Measurements from ENCODE around the gene ZNF384. TPM values are rescaled to one million over a fixed set of nuclear protein-coding genes. Genes with fewer than 3 reads are reported as not detected.
"Not testable (repeated sequence)": the region's sequence is repeated elsewhere in the genome, so short reads cannot be mapped to it uniquely, and the experiment has no call there.

ZNF384 gene
- total RNA-seq, 2 donors from 2014 or later = 81.1 to 90.0 TPM

DNA sequence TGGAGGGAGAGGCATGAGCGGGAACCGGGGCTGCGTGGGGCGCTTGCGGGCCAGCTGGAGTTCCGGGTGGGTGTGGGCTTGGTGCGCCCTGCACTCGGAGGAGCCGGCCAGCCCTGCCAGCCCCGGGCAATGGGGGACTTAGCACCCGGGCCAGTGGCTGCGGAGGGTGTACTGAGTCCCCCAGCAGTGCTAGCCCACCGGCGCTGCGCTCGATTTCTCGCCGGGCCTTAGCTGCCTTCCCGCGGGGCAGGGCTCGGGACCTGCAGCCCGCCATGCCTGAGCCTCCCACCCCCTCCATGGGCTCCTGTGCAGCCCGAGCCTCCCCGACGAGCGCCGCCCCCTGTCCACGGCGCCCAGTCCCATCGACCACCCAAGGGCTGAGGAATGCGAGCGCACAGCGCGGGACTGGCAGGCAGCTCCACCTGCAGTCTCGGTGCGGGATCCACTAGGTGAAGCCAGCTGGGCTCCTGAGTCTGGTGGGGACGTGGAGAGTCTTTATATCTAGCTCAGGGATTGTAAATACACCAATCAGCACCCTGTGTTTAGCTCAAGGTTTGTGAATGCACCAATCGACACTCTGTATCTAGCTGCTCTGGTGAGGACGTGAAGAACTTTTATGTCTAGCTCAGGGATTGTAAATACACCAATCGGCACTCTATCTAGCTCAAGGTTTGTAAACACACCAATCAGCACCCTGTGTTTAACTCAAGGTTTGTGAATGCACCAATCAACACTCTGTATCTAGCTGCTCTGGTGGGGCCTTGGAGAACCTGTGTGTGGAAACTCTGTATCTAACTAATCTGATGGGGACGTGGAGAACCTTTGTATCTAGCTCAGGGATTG is 27.1 kb upstream of the ZNF384 start:
- not testable (repeated sequence) for ATAC-seq; H3K27me3 Mint-ChIP-seq; H3K9me3 Mint-ChIP-seq; H3K4me1 Mint-ChIP-seq (ENCODE audit: low read depth in 2 of 2); H3K4me3 Mint-ChIP-seq; H3K36me3 Mint-ChIP-seq; DNase-seq (ENCODE audit: low spot score); H3K27ac Mint-ChIP-seq

DNA sequence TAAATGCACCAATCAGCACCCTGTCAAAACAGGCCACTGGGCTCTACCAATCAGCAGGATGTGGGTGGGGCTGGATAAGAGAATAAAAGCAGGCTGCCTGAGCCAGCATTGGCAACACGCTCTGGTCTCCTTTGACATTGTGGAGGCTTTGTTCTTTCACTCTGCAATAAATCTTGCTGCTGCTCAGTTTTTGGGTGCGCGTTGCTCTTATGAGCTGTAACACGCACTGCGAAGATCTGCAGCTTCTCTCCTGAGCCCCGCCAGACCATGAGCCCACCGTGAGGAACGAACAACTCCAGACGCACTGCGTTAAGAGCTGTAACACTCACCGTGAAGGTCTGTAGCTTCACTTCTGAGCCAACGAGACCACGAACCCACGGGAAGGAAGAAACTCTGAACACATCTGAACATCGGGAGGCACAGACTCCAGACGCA is 19.8 kb upstream of the ZNF384 start:
- peaks cover 0 to 3% of the 10 kb centered on the region in 2 donors for H3K4me1 Mint-ChIP-seq (ENCODE audit: low read depth in 2 of 2)
- no peaks in the 10 kb centered on the region for H3K9me3 Mint-ChIP-seq
- no peak overlapping the region for H3K27ac Mint-ChIP-seq
- DNase-seq (ENCODE audit: low spot score) (no peak), ATAC-seq (no peak)
- H3K27me3 Mint-ChIP-seq = peaks cover 13 to 14% of the 10 kb centered on the region in 2 donors
- H3K36me3 Mint-ChIP-seq = no peaks in the 10 kb centered on the region
- no peak overlapping the region for H3K4me3 Mint-ChIP-seq

DNA sequence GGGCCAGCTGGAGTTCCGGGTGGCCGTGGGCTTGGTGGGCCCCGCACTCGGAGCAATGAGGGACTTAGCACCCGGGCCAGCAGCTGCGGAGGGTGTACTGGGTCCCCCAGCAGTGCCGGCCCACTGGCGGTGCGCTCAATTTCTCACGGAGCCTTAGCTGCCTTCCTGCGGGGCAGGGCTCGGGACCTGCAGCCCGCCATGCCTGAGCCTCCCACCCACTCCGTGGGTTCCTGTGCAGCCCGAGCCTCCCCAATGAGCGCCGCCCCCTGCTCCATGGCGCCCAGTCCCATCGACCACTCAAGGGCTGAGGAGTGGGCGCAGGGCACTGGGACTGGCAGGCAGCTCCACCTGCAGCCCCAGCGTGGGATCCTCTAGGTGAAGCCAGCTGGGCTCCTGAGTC is 19.2 kb upstream of the ZNF384 start:
- not testable (repeated sequence) for H3K4me1 Mint-ChIP-seq (ENCODE audit: low read depth in 2 of 2); H3K4me3 Mint-ChIP-seq

DNA sequence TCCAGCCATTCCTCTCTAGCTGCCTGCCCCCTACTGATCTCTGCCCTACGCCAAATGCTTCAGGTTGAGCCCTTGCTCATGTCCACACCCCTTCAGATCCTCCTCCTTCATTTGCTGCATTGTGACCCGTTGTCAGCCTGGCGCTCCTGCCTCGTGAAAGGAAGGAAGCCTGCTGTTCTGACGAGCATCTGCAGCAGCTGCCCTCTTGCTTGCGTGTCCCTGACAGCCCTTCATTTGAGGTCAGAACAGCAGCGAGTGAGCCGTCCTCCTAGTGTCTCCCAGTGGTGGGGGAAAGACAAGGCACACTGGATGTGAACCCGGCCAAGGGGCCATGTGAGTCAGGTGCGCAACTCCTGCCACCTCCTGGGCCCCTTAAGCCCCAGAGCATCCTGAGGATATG is 14.5 kb upstream of the ZNF384 start:
- peaks cover 41 to 59% of the 10 kb centered on the region in 2 donors for H3K27me3 Mint-ChIP-seq
- no peak overlapping the region for H3K4me3 Mint-ChIP-seq
- no peaks in the 10 kb centered on the region for H3K9me3 Mint-ChIP-seq
- no peak for DNase-seq (ENCODE audit: low spot score)
- peaks cover 8 to 9% of the 10 kb centered on the region in 2 donors for H3K4me1 Mint-ChIP-seq (ENCODE audit: low read depth in 2 of 2)
- H3K36me3 Mint-ChIP-seq = peaks cover 7% of the 10 kb centered on the region
- peak in 1 of 2 donors; percentile 17 for ATAC-seq
- H3K27ac Mint-ChIP-seq = no peak overlapping the region

More for the DNA sequence above, 19.2 kb upstream of the ZNF384 start:
- not testable (repeated sequence) for H3K36me3 Mint-ChIP-seq; DNase-seq (ENCODE audit: low spot score); H3K9me3 Mint-ChIP-seq; ATAC-seq; H3K27ac Mint-ChIP-seq
- peaks cover 17 to 21% of the 10 kb centered on the region in 2 donors for H3K27me3 Mint-ChIP-seq

DNA sequence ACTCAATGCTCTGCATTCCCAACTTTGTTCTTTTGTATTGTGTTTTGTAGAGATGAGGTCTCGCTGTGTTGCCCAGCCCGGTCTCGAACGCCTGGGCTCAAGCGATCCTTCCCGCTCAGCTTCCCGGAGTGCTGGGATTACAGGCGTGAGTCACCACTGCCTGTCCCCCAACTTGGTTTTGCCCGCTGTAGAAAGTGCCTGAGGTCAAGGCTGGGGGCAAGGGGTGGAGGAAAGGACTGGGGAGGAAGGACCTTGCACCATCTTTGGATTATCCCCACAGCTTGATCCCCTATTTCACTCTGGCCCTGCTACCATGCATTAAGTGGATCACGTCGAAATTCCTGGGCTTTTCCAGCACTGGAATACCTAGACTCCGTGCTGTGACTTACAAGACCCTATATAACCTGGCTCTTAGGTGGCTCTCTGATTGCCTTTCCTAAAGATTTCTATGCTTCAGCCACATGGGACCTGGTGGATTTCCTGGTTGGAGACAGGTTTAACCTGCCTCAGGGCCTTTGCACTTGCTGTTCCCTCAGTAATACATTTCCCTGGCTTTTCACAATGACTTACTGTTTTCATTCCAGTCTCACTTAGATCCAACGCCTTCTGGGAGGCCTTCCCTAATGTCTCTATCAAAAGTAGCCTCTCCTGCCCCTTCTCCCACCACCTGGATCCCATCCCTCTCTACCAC is 12.0 kb upstream of the ZNF384 start:
- peak overlapping the region; percentile 33 for H3K4me3 Mint-ChIP-seq
- H3K4me1 Mint-ChIP-seq (ENCODE audit: low read depth in 2 of 2) = peaks cover 8 to 9% of the 10 kb centered on the region in 2 donors
- ATAC-seq (no peak), DNase-seq (ENCODE audit: low spot score) (no peak)
- H3K27ac Mint-ChIP-seq = no peak overlapping the region
- peaks cover 57 to 73% of the 10 kb centered on the region in 2 donors for H3K27me3 Mint-ChIP-seq
- peaks cover 7% of the 10 kb centered on the region for H3K36me3 Mint-ChIP-seq
- H3K9me3 Mint-ChIP-seq = no peaks in the 10 kb centered on the region

DNA sequence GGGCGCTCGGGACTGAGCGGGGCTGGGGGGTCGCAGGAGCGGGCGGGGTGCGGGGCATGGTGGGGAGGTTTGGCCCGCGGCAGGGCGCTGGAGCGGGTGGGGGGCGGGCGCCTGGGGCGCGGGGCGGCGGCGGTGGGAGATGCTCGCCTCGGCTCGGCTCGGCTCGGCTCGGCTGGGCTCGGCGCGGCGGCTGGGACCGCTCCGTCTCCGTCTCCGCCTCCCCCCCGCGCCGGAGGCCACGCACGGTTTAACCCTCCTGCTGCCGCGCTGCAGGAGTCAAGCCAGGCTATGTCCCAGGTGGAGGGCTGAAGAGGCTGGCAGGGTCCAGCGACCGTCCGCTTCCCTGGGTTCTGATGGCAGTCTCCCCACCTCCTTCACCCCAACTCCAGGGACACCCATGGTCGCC is 11.5 kb upstream of the ZNF384 start, which contains the start of gene PIANP:
PIANP (minus strand) TSS at position 170 of the 406 bp plus-strand sequence. CDS start 2,754 bp downstream, outside the sequence.
- Mint-ChIP-seq H3K4me1 (ENCODE audit: low read depth in 2 of 2) (peaks cover 8 to 9% of the 10 kb centered on the region in 2 donors), H3K9me3 (no peaks in the 10 kb centered on the region), H3K27ac (peak within 1 kb of the TSS in 1 of 2 donors; percentile 21), H3K27me3 (peaks cover 57 to 72% of the 10 kb centered on the region in 2 donors), H3K36me3 (peaks cover 7% of the 10 kb centered on the region), H3K4me3 (peak within 1 kb of the TSS; percentile 61)
- ATAC-seq (peak; percentile 67 to 70), DNase-seq (ENCODE audit: low spot score) (no peak)

DNA sequence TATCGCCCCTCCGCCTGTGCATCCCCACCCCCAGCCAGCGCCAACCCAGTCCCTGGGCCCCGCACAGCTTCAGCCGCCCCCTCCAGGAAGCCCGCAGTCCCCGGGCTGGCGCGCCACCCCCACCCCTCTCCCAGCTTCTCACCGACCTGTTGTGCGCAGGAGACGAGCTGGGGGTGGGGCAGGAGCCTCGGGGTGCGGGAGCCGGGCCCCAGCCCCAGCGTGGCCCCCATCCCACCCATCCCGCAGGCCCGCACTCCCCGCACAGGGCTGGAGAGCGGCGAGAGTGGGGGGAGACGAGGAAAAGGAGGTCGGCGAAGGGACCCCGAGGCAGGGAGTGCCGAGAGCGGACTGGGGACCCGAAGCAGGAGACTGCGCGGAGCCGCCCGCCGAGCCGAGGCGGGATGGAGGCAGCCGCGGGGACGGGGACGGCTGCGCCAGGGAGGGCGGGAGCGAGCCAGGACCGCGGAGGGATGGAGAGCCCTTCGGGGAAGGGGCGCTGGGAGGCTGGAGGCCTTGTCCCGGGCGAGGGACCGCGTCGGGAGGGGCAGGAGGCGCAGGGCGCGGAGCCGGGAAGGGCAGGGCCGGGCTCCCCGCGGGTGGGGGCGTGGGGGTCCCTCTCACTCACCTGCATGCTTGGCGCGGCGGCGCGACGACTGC is 10.9 kb upstream of the ZNF384 start:
- ATAC-seq = peak; percentile 22 to 34
- no peak for DNase-seq (ENCODE audit: low spot score)
- Mint-ChIP-seq H3K9me3 (no peaks in the 10 kb centered on the region), H3K27me3 (peaks cover 54 to 67% of the 10 kb centered on the region in 2 donors), H3K36me3 (peaks cover 7% of the 10 kb centered on the region), H3K4me1 (ENCODE audit: low read depth in 2 of 2) (peaks cover 8 to 9% of the 10 kb centered on the region in 2 donors), H3K4me3 (peak overlapping the region; percentile 61), H3K27ac (no peak overlapping the region)

DNA sequence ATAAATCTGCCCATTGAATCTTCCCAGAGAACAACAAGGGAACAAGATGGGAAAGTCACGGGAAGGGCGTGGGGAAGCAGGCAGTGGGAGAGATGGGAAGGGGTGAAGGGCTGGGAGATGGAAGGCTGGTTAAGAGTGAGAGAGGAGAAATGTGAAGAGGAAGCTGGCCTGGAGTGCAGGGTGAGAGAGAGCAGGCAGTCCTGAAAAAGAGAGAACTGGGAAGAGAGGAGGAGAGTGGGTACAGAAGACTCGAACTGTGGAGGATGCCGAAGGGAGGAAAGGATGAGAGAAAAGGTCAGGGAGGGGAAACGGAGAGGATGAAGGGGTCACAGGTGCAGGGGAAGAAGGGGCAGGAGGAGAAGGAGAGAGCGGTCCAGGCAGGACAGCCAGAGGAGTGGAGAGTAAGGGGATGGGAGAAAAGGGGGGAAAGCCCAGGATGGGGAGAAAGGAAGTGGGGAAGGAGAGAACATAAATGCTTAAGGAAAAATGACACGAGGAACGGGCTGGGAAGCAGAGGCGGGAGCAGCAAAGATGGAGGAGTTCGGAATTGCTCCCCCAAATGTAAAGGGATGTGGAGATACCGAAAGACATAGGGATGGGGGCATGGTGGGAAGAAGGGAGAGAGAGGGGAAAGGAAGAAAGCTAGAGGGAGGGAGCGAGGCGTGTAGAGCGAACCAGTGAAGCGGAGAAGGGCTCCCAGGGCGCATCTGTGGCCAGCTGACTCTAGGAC is 10.2 kb upstream of the ZNF384 start:
- Mint-ChIP-seq H3K36me3 (peaks cover 7% of the 10 kb centered on the region), H3K9me3 (no peaks in the 10 kb centered on the region), H3K4me3 (peak overlapping the region; percentile 61), H3K27ac (peak overlapping the region in 1 of 2 donors; percentile 21), H3K4me1 (ENCODE audit: low read depth in 2 of 2) (peaks cover 8 to 9% of the 10 kb centered on the region in 2 donors), H3K27me3 (peaks cover 52 to 61% of the 10 kb centered on the region in 2 donors)
- ATAC-seq (no peak), DNase-seq (ENCODE audit: low spot score) (no peak)

DNA sequence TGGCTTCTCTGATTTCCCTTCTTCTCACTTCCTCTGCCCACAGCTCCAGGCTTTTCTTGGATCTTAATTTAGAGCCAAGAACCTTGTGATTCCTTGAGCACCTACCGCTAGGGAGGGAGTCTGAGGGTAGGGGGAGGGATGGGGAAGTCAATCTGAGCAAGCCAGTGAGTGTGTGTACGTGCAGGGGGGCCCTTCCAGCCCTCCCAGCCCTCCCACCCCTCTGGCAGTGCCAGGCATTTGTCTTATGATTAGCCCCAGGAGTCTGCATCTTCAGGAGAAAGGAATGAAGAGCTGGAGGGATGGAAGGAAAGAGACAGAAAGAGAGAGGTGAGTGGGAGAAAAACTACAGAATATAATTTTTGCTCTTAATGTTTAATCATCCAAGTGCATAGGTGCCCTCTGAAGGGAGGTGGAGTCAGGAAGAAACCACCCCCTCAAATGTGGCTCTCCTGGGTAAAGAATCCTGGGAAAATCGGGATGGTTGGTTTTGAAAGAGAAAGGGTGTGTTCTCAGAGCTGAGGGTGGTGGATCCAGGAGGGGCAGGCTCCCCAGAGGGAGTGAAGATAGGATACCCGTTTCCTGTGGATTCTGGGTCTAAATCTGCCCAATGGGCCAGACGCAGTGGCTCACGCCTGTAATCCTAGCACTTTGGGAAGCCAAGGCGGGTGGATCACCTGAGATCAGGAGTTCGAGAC is 9.3 kb upstream of the ZNF384 start:
- H3K27ac Mint-ChIP-seq = no peak overlapping the region
- H3K9me3 Mint-ChIP-seq = no peaks in the 10 kb centered on the region
- H3K4me1 Mint-ChIP-seq (ENCODE audit: low read depth in 2 of 2) = peaks cover 8 to 9% of the 10 kb centered on the region in 2 donors
- H3K27me3 Mint-ChIP-seq = peaks cover 50 to 54% of the 10 kb centered on the region in 2 donors
- ATAC-seq = no peak
- peaks cover 7% of the 10 kb centered on the region for H3K36me3 Mint-ChIP-seq
- DNase-seq (ENCODE audit: low spot score) = no peak
- H3K4me3 Mint-ChIP-seq = no peak overlapping the region

DNA sequence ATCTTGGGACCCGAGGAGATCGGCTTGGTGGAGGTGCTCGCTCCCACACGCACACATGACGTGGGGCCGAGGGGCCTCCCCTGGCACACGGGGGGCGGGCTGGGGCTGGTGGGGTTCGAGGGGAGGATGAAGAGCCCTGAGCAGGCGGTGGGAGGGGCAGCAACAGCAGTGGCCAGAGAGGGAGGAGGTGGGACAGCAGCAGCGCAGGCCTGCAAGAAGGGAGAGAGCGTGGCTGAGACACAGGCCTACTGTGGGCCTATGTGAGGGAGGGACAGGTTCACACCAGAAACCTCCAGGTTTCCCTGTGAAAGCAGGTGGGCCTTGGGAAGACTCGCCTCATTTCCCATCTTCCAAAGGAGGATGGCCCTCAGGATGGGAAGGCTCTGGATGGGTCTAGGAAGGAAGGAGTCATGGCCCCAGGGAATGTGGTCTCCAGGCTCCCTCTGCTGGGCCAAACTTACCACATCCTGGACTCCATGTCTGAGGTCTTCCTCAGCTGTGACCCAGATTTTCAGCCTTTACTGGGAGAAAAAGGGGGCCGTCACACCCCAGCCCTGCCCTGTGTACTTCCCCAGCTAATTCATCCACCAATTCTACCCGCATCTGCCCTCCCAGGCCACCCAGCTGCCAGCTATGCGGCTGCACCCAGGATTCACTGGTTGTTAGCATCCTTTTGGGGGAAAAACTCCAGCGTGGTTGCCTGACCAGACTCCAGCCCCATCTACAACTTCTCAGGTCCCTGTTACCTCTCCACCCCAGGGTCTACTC is 8.6 kb upstream of the ZNF384 start:
- no peak overlapping the region for H3K27ac Mint-ChIP-seq
- H3K9me3 Mint-ChIP-seq = no peaks in the 10 kb centered on the region
- peaks cover 8 to 13% of the 10 kb centered on the region in 2 donors for H3K4me1 Mint-ChIP-seq (ENCODE audit: low read depth in 2 of 2)
- H3K4me3 Mint-ChIP-seq = no peak overlapping the region
- peaks cover 7% of the 10 kb centered on the region for H3K36me3 Mint-ChIP-seq
- peaks cover 45 to 46% of the 10 kb centered on the region in 2 donors for H3K27me3 Mint-ChIP-seq
- DNase-seq (ENCODE audit: low spot score) (no peak), ATAC-seq (peak in 1 of 2 donors; percentile 19)

DNA sequence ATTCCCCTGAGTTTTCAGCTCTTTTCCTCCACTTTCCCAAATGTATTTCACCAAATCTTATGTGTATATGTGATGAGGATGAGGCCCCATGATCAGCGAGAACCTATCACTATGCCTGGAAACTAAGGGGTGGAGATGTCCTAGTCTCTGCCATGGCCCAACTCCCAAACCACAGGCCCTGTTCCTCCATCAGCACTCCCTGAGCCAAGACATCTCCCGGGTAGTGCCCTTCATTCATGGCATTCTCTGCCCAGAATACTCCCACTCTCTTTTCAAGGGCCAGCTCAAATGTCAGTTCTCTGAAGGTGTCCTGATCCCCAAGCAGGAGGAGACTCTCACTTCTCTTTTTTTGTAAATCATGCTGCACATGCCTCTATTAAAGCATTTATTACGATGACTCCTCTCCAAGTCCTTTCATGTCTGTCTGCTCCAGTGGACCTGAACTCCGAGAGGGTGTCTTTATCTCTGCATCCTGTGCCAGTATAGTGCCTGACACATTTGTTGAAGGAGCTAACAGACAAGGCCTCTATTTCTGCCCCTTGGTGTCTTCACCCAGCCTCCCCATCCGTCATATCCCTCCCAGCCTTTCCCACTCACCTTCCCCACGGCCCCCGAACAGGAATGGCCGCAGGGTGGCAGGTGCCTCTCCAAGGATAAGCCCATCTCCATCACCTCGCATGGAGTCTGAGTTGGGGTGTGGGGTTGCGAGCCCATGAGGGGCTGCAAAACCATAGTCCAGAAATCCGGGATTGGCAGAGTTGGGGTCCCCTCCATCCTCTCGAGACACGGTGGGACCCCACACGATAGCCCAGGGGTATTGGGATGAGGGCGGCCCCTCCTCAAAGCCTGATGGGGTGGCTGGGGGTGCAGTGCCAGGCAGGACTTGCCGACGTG is 7.8 kb upstream of the ZNF384 start:
- Mint-ChIP-seq H3K4me3 (no peak overlapping the region), H3K4me1 (ENCODE audit: low read depth in 2 of 2) (peaks cover 12 to 17% of the 10 kb centered on the region in 2 donors), H3K27ac (no peak overlapping the region), H3K36me3 (peaks cover 5% of the 10 kb centered on the region), H3K9me3 (no peaks in the 10 kb centered on the region), H3K27me3 (peaks cover 38% of the 10 kb centered on the region in 2 donors)
- DNase-seq (ENCODE audit: low spot score) = no peak
- no peak for ATAC-seq

All from natural killer cell treated with Interleukin-12 subunit alpha and Interleukin-12 subunit beta and Interleukin-15 and Interleukin-18, amount 100 ng/mL, for 72 hours (primary cell).